ENCODE data around the gene RPS15. TPM values are rescaled to one million over a fixed set of nuclear protein-coding genes. Genes with fewer than 3 reads are reported as not detected.

Gene RPS15
- total and polyA plus RNA-seq, 2 of the 13 experiments (the other 11 are each of a cell fraction or from before 2014, with no cell fraction given): 695 to 1,411 TPM

DNA sequence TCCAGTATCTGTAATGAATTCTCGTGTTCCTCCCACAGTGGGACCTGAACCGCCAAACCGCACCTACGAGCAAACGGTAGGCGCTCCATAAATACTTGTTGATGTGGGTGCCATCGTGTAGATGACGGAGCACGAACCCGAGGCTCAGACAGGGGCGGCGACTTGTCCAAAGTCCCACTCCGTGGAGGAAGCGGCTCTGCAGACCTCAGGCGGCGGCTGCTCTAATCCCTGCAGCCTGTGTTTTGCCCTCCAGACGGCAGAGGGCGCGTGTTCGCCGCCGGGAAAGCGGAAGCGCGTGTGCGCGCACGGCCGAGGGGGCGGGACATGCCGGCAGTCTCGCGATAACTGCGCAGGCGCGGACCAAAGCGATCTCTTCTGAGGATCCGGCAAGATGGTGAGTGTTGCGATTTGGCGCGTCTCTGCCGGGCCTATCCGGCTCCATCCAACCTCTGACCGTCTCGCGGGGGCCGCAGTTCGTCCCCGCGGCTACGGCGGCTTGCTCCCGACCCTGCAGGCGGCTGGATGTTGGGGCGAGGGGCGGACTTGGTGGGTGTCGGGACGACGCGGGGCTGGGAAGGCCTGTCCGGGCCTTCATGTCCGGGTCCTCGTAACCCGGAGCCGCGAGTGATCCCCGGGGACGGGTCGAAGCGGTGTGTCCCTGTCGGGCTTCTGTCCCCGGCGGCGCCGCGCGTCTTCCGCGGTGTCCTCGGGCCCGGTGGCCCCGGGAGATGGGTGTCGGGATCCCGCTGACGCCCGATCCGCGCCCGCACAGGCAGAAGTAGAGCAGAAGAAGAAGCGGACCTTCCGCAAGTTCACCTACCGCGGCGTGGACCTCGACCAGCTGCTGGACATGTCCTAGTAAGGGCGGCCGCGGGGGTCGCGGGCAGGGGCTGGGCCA lies at the start of gene RPS15 (continued):
- TF ChIP-seq ZNF549 (CRISPR knock-in tag; IDR thresholded peaks at IDR 0.05): peak; percentile 89; the same call in 1 of the 2 replicates
- TF ChIP-seq, protein P1, sequence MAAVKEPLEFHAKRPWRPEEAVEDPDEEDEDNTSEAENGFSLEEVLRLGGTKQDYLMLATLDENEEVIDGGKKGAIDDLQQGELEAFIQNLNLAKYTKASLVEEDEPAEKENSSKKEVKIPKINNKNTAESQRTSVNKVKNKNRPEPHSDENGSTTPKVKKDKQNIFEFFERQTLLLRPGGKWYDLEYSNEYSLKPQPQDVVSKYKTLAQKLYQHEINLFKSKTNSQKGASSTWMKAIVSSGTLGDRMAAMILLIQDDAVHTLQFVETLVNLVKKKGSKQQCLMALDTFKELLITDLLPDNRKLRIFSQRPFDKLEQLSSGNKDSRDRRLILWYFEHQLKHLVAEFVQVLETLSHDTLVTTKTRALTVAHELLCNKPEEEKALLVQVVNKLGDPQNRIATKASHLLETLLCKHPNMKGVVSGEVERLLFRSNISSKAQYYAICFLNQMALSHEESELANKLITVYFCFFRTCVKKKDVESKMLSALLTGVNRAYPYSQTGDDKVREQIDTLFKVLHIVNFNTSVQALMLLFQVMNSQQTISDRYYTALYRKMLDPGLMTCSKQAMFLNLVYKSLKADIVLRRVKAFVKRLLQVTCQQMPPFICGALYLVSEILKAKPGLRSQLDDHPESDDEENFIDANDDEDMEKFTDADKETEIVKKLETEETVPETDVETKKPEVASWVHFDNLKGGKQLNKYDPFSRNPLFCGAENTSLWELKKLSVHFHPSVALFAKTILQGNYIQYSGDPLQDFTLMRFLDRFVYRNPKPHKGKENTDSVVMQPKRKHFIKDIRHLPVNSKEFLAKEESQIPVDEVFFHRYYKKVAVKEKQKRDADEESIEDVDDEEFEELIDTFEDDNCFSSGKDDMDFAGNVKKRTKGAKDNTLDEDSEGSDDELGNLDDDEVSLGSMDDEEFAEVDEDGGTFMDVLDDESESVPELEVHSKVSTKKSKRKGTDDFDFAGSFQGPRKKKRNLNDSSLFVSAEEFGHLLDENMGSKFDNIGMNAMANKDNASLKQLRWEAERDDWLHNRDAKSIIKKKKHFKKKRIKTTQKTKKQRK (IDR thresholded peaks at IDR 0.05; ENCODE audit: low read length): no peak
- TF ChIP-seq, protein P2, sequence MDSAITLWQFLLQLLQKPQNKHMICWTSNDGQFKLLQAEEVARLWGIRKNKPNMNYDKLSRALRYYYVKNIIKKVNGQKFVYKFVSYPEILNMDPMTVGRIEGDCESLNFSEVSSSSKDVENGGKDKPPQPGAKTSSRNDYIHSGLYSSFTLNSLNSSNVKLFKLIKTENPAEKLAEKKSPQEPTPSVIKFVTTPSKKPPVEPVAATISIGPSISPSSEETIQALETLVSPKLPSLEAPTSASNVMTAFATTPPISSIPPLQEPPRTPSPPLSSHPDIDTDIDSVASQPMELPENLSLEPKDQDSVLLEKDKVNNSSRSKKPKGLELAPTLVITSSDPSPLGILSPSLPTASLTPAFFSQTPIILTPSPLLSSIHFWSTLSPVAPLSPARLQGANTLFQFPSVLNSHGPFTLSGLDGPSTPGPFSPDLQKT (CRISPR knock-in tag; IDR thresholded peaks at IDR 0.05; ENCODE audit: borderline replicate concordance): peak; percentile 83; the same call in 1 of the 2 replicates
- no peak for TF ChIP-seq ATF7 (IDR thresholded peaks at IDR 0.05)
- no peak; the same call in 1 of the 2 replicates for TF ChIP-seq ATF7 (CRISPR knock-in tag; IDR thresholded peaks at IDR 0.05)
- TF ChIP-seq TMF1 (CRISPR knock-in tag; IDR thresholded peaks at IDR 0.05; ENCODE audit: low read depth): peak; percentile 92; the same call in 1 of the 2 replicates
- TF ChIP-seq NR2F6 (IDR thresholded peaks at IDR 0.05): no peak; the same call in 1 of the 2 replicates
- TF ChIP-seq NR2F6 (CRISPR knock-in tag; IDR thresholded peaks at IDR 0.05): peak; percentile 90
- TF ChIP-seq, protein P3, sequence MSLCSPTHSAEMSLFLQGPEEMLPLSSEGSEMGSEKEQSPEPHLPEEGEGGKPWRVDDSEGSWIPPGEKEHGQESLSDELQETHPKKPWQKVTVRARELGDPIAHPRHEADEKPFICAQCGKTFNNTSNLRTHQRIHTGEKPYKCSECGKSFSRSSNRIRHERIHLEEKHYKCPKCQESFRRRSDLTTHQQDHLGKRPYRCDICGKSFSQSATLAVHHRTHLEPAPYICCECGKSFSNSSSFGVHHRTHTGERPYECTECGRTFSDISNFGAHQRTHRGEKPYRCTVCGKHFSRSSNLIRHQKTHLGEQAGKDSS (CRISPR knock-in tag; IDR thresholded peaks at IDR 0.05; ENCODE audit: borderline replicate concordance, low read depth): peak; percentile 70; the same call in 1 of the 2 replicates
- peak; percentile 94 for TF ChIP-seq ZNF883 (CRISPR knock-in tag; IDR thresholded peaks at IDR 0.05; ENCODE audit: not compliant biosample characterization)
- TF ChIP-seq, protein P4, sequence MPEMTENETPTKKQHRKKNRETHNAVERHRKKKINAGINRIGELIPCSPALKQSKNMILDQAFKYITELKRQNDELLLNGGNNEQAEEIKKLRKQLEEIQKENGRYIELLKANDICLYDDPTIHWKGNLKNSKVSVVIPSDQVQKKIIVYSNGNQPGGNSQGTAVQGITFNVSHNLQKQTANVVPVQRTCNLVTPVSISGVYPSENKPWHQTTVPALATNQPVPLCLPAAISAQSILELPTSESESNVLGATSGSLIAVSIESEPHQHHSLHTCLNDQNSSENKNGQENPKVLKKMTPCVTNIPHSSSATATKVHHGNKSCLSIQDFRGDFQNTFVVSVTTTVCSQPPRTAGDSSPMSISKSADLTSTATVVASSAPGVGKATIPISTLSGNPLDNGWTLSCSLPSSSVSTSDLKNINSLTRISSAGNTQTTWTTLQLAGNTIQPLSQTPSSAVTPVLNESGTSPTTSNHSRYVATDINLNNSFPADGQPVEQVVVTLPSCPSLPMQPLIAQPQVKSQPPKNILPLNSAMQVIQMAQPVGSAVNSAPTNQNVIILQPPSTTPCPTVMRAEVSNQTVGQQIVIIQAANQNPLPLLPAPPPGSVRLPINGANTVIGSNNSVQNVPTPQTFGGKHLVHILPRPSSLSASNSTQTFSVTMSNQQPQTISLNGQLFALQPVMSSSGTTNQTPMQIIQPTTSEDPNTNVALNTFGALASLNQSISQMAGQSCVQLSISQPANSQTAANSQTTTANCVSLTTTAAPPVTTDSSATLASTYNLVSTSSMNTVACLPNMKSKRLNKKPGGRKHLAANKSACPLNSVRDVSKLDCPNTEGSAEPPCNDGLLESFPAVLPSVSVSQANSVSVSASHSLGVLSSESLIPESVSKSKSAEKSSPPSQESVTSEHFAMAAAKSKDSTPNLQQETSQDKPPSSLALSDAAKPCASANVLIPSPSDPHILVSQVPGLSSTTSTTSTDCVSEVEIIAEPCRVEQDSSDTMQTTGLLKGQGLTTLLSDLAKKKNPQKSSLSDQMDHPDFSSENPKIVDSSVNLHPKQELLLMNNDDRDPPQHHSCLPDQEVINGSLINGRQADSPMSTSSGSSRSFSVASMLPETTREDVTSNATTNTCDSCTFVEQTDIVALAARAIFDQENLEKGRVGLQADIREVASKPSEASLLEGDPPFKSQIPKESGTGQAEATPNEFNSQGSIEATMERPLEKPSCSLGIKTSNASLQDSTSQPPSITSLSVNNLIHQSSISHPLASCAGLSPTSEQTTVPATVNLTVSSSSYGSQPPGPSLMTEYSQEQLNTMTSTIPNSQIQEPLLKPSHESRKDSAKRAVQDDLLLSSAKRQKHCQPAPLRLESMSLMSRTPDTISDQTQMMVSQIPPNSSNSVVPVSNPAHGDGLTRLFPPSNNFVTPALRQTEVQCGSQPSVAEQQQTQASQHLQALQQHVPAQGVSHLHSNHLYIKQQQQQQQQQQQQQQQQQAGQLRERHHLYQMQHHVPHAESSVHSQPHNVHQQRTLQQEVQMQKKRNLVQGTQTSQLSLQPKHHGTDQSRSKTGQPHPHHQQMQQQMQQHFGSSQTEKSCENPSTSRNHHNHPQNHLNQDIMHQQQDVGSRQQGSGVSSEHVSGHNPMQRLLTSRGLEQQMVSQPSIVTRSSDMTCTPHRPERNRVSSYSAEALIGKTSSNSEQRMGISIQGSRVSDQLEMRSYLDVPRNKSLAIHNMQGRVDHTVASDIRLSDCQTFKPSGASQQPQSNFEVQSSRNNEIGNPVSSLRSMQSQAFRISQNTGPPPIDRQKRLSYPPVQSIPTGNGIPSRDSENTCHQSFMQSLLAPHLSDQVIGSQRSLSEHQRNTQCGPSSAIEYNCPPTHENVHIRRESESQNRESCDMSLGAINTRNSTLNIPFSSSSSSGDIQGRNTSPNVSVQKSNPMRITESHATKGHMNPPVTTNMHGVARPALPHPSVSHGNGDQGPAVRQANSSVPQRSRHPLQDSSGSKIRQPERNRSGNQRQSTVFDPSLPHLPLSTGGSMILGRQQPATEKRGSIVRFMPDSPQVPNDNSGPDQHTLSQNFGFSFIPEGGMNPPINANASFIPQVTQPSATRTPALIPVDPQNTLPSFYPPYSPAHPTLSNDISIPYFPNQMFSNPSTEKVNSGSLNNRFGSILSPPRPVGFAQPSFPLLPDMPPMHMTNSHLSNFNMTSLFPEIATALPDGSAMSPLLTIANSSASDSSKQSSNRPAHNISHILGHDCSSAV (CRISPR knock-in tag; IDR thresholded peaks at IDR 0.05; ENCODE audit: borderline replicate concordance): 0 out of 2 replicates have a peak, but pooled peaks have one; percentile 93
- TF ChIP-seq FOXA3 (CRISPR knock-in tag; IDR thresholded peaks at IDR 0.05): peak; percentile 87
- TF ChIP-seq SETDB1 (CRISPR knock-in tag; IDR thresholded peaks at IDR 0.05; ENCODE audit: borderline replicate concordance): no peak
